GM23338 (cell line): ENCODE data around the gene ARHGEF3. TPM values are rescaled to one million over a fixed set of nuclear protein-coding genes. Genes with fewer than 3 reads are reported as not detected.

Experiments used
- ATAC-seq: fragments of 200-7000 bp; cut with Tn5 transposase; 3 replicates; pipeline ENCODE4 v1.9.1; 2020
- DNase-seq: peaks from one replicate; pipeline ENCODE4 v3.0.0-alpha.2; 2015; ENCODE audit warnings: low spot score
- H2AFZ ChIP-seq: fragments of 200-600 bp; sonication (generic); 2 replicates; pipeline ENCODE4 v1.8.0; 2016; ENCODE audit warnings: antibody characterized with exemption, mild to moderate bottlenecking, moderate library complexity
- H3F3A ChIP-seq: fragments of 200-600 bp; sonication (generic); replicated peaks from 2 replicates; pipeline ENCODE4 v1.8.0; 2017; ENCODE audit warnings: antibody characterized with exemption, mixed run types, low read depth
- H3K27ac ChIP-seq: fragments of 200-600 bp; sonication (generic); 2 replicates; pipeline ENCODE4 v1.6.1; 2016; ENCODE audit warnings: low read depth
- H3K27me3 ChIP-seq: fragments of 200-600 bp; sonication (generic); 2 replicates; pipeline ENCODE4 v1.8.0; 2016; ENCODE audit warnings: mild to moderate bottlenecking, mixed run types, moderate library complexity; ENCODE audit not compliant: insufficient read depth
- H3K36me3 ChIP-seq: fragments of 200-600 bp; sonication (generic); 2 replicates; pipeline ENCODE4 v1.8.0; 2016; ENCODE audit warnings: mild to moderate bottlenecking; ENCODE audit not compliant: insufficient read depth
- H3K4me1 ChIP-seq: fragments of 200-600 bp; sonication (generic); 2 replicates; pipeline ENCODE4 v1.8.0; 2016; ENCODE audit warnings: mild to moderate bottlenecking, moderate library complexity; ENCODE audit not compliant: insufficient read depth
- H3K4me2 ChIP-seq: fragments of 200-600 bp; sonication (generic); 2 replicates; pipeline ENCODE4 v1.7.1; 2017; ENCODE audit warnings: mixed run types
- H3K4me3 ChIP-seq: fragments of 200-600 bp; sonication (generic); 2 replicates; pipeline ENCODE4 v1.6.1; 2016; ENCODE audit warnings: mixed run types
- H3K79me2 ChIP-seq: fragments of 200-600 bp; sonication (generic); replicated peaks from 2 replicates; pipeline ENCODE4 v1.8.0; 2017; ENCODE audit warnings: mild to moderate bottlenecking; ENCODE audit not compliant: insufficient read depth
- H3K9me2 ChIP-seq: fragments of 200-600 bp; sonication (generic); 2 replicates; pipeline ENCODE4 v1.8.0; 2017; ENCODE audit not compliant: insufficient read depth
- H4K20me1 ChIP-seq: fragments of 200-600 bp; sonication (generic); replicated peaks from 2 replicates; pipeline ENCODE4 v1.8.0; 2017; ENCODE audit warnings: mild to moderate bottlenecking; ENCODE audit not compliant: insufficient read depth
- H3K27ac Mint-ChIP-seq: 2 replicates; pipeline ENCODE4 v1.8.0; 2020; ENCODE audit warnings: inconsistent platforms, mild to moderate bottlenecking, moderate library complexity, mixed read lengths
- H3K27me3 Mint-ChIP-seq: 3 replicates; pipeline ENCODE4 v1.8.0; 2022; ENCODE audit warnings: low read depth, mild to moderate bottlenecking, moderate library complexity, mixed read lengths, inconsistent platforms; ENCODE audit not compliant: insufficient read depth, poor library complexity
- H3K36me3 Mint-ChIP-seq: 3 replicates; pipeline ENCODE4 v1.8.0; 2021; ENCODE audit warnings: low read depth, mild to moderate bottlenecking, inconsistent platforms, moderate library complexity, mixed read lengths
- H3K4me1 Mint-ChIP-seq: 3 replicates; pipeline ENCODE4 v1.8.0; 2020; ENCODE audit warnings: mild to moderate bottlenecking, inconsistent platforms, mixed read lengths
- H3K4me3 Mint-ChIP-seq: 3 replicates; pipeline ENCODE4 v1.8.0; 2021; ENCODE audit warnings: moderate library complexity, mild to moderate bottlenecking, inconsistent platforms, mixed read lengths
- H3K9me3 Mint-ChIP-seq: 3 replicates; pipeline ENCODE4 v1.8.0; 2020; ENCODE audit warnings: moderate library complexity, mild to moderate bottlenecking, inconsistent platforms, mixed read lengths
- CREB1 ChIP-seq: fragments of 250-450 bp; sonication (Bioruptor Pico); IDR thresholded peaks from 2 replicates; pipeline ENCODE4 v1.5.0; 2020; ENCODE audit warnings: low read depth, mild to moderate bottlenecking, moderate library complexity
- CTCF ChIP-seq, 2 experiments: fragments of 200-600 bp in 1 of 2; sonication (generic) in 1 of 2; conservative IDR thresholded peaks; 2 replicates each; pipeline versions ENCODE4 v1.5.1 to v1.6.1; 2016 to 2017; ENCODE audit warnings: antibody characterized with exemption in 2 of 2, low read depth in 2 of 2, mild to moderate bottlenecking in 2 of 2, moderate library complexity in 1 of 2
- ETS1 ChIP-seq: IDR thresholded peaks from 2 replicates; pipeline ENCODE4 v1.6.1; 2016; ENCODE audit warnings: antibody characterized with exemption
- EZH2 ChIP-seq: fragments of 200-600 bp; sonication (generic); IDR thresholded peaks from one replicate; pipeline ENCODE4 v1.8.0; 2017; ENCODE audit warnings: antibody characterized with exemption, mild to moderate bottlenecking, low read depth; ENCODE audit not compliant: unreplicated experiment
- EZH2phosphoT487 ChIP-seq: fragments of 200-600 bp; sonication (generic); IDR thresholded peaks from one replicate; pipeline ENCODE4 v1.8.1; 2018; ENCODE audit warnings: antibody characterized with exemption; ENCODE audit not compliant: unreplicated experiment
- JUNB ChIP-seq: IDR thresholded peaks from one replicate; pipeline ENCODE4 v1.6.1; 2016; ENCODE audit warnings: antibody characterized with exemption; ENCODE audit not compliant: unreplicated experiment
- NANOG ChIP-seq: IDR thresholded peaks from 2 replicates; pipeline ENCODE4 v1.6.1; 2016; ENCODE audit warnings: antibody characterized with exemption, borderline replicate concordance
- POLR2AphosphoS5 ChIP-seq: IDR thresholded peaks from 2 replicates; pipeline ENCODE4 v1.6.1; 2016; ENCODE audit warnings: antibody characterized with exemption, low read depth
- REST ChIP-seq: IDR thresholded peaks from one replicate; pipeline ENCODE4 v1.6.1; 2018; ENCODE audit warnings: antibody characterized with exemption; ENCODE audit not compliant: unreplicated experiment
- STAT1 ChIP-seq: IDR thresholded peaks from one replicate; pipeline ENCODE4 v1.6.1; 2016; ENCODE audit warnings: antibody characterized with exemption; ENCODE audit not compliant: unreplicated experiment
- ZNF114 ChIP-seq: fragments of 250-450 bp; sonication (Bioruptor Pico); IDR thresholded peaks from 2 replicates; pipeline ENCODE4 v1.5.0; 2020; ENCODE audit warnings: mild to moderate bottlenecking, moderate library complexity
- ZNF331 ChIP-seq: fragments of 250-450 bp; sonication (Bioruptor Pico); IDR thresholded peaks from 2 replicates; pipeline ENCODE4 v1.5.0; 2020; ENCODE audit warnings: low read depth, mild to moderate bottlenecking, moderate library complexity
- ZNF462 ChIP-seq: fragments of 250-450 bp; sonication (Bioruptor Pico); IDR thresholded peaks from 2 replicates; pipeline ENCODE4 v1.5.0; 2020; ENCODE audit warnings: mild to moderate bottlenecking, moderate library complexity
- polyA plus RNA-seq: library from polyadenylated mRNA; unstranded; fragments of >200 nt; fragmentation: Nextera tagmentation; extraction: Ambion mirVana; gene quantifications from 2 replicates; pipeline ENCODE4 v1.2.1, GENCODE V29; 2016
- total RNA-seq: library from RNA; depleted of rRNA; stranded (reverse); fragments of >200 nt; shearing (Covaris generic); gene quantifications from 2 replicates; pipeline ENCODE4 v1.2.3, GENCODE V29; 2014

ARHGEF3 gene
- total and polyA plus RNA-seq, 2 experiments from 2014 or later: 5.0 to 5.1 TPM

GRCh38 chr3:56744016-56744415 lies 57.7 kb downstream of the ARHGEF3 start:
- Histone ChIP-seq H3F3A (no peaks in the 10 kb centered on the region), H3K79me2 (no peaks in the 10 kb centered on the region), H3K9me2 (no peaks in the 10 kb centered on the region), H2AFZ (no peak overlapping the region), H3K36me3 (no peaks in the 10 kb centered on the region), H3K4me3 (no peak overlapping the region), H3K4me1 (no peaks in the 10 kb centered on the region), H3K27me3 (no peaks in the 10 kb centered on the region), H4K20me1 (no peaks in the 10 kb centered on the region), H3K27ac (no peak overlapping the region), H3K4me2 (no peak overlapping the region)
- Mint-ChIP-seq H3K9me3 (no peaks in the 10 kb centered on the region), H3K27ac (no peak overlapping the region), H3K4me1 (no peaks in the 10 kb centered on the region), H3K27me3 (no peaks in the 10 kb centered on the region), H3K36me3 (no peaks in the 10 kb centered on the region), H3K4me3 (no peak overlapping the region)
- DNase-seq: no peak
- no peak for TF ChIP-seq EZH2phosphoT487
- no peak for TF ChIP-seq STAT1
- TF ChIP-seq ZNF462: no peak
- TF ChIP-seq CTCF (conservative IDR thresholded peaks at IDR 0.05; ENCODE audit: low read depth in 2 of 2): no peak
- no peak for TF ChIP-seq ZNF114 (CRISPR knock-in tag)
- TF ChIP-seq ZNF331 (CRISPR knock-in tag): no peak
- TF ChIP-seq REST: no peak
- no peak for TF ChIP-seq CREB1
- TF ChIP-seq ETS1: no peak
- TF ChIP-seq NANOG: no peak
- TF ChIP-seq JUNB: no peak
- TF ChIP-seq POLR2AphosphoS5: no peak
- no peak for TF ChIP-seq EZH2
- no peak for ATAC-seq
